Measurements from ENCODE around the gene PPP1R16B. TPM values are rescaled to one million over a fixed set of nuclear protein-coding genes. Genes with fewer than 3 reads are reported as not detected.

The PPP1R16B gene
- total RNA-seq, 4 donors from 2014 or later = 0.72 to 3.0 (median 1.4) TPM

GRCh38 chr20:38885357-38885756 lies 79.9 kb downstream of the PPP1R16B start:
- no peak overlapping the region for H3K4me3 ChIP-seq (ENCODE audit: low read depth, poor library complexity, severe bottlenecking)
- no peak for DNase-seq (ENCODE audit: low spot score in 2 of 2)
- 68 to 74% methylated on average over 6 of the region's 6 CpGs for WGBS, 2 donors
- intact Hi-C loops (cut with DNase I; ENCODE audit: low total_unique reads) = no loop called here
- TF ChIP-seq CTCF (IDR thresholded peaks at IDR 0.05) (no peak), POLR2A (IDR thresholded peaks at IDR 0.05) (no peak)

- H3K4me3 ChIP-seq (ENCODE audit: low read depth, poor library complexity, severe bottlenecking) = no peak overlapping the region
- TF ChIP-seq POLR2A (IDR thresholded peaks at IDR 0.05) (no peak), CTCF (IDR thresholded peaks at IDR 0.05) (no peak)
- no peak for DNase-seq (ENCODE audit: low spot score in 2 of 2)
- intact Hi-C loops (cut with DNase I; ENCODE audit: low total_unique reads) = no loop called here
- WGBS, 2 donors = 67 to 79% methylated on average over 12 to 13 of the region's 13 CpGs
Observed at GRCh38 chr20:38888059-38888831, 82.7 kb downstream of the PPP1R16B start.

GRCh38 chr20:38889050-38889449 lies 83.6 kb downstream of the PPP1R16B start:
- no peak overlapping the region for H3K4me3 ChIP-seq (ENCODE audit: low read depth, poor library complexity, severe bottlenecking)
- 80 to 81% methylated on average over 2 of the region's 2 CpGs for WGBS, 2 donors
- TF ChIP-seq CTCF (IDR thresholded peaks at IDR 0.05) (no peak), POLR2A (IDR thresholded peaks at IDR 0.05) (no peak)
- no peak for DNase-seq (ENCODE audit: low spot score in 2 of 2)
- intact Hi-C loops (cut with DNase I; ENCODE audit: low total_unique reads) = no loop called here

- TF ChIP-seq POLR2A (IDR thresholded peaks at IDR 0.05) = no peak
- no peak for TF ChIP-seq CTCF (IDR thresholded peaks at IDR 0.05)
- DNase-seq (ENCODE audit: low spot score in 2 of 2) = no peak
- intact Hi-C loops (cut with DNase I; ENCODE audit: low total_unique reads) = loop anchor here (10.0 kb wide), 1 partner anchor 245 kb away; no protein-coding TSS in a partner anchor
- H3K4me3 ChIP-seq (ENCODE audit: low read depth, poor library complexity, severe bottlenecking) = no peak overlapping the region
- 50 to 66% methylated on average over 13 of the region's 13 CpGs for WGBS, 2 donors
Observed at GRCh38 chr20:38889792-38890496, 84.4 kb downstream of the PPP1R16B start.

GRCh38 chr20:38890497-38890818 lies 85.0 kb downstream of the PPP1R16B start:
- WGBS, 2 donors = 71 to 73% methylated on average over 3 of the region's 3 CpGs
- no peak overlapping the region for H3K4me3 ChIP-seq (ENCODE audit: low read depth, poor library complexity, severe bottlenecking)
- no peak for DNase-seq (ENCODE audit: low spot score in 2 of 2)
- TF ChIP-seq POLR2A (IDR thresholded peaks at IDR 0.05) (no peak), CTCF (IDR thresholded peaks at IDR 0.05) (no peak)
- intact Hi-C loops (cut with DNase I; ENCODE audit: low total_unique reads) = loop anchor here (10.0 kb wide), 1 partner anchor 246 kb away; no protein-coding TSS in a partner anchor
